Activated CD8-positive, alpha-beta memory T cell treated with anti-CD3 and anti-CD28 coated beads for 48 hours (primary cell): Measurements from ENCODE around the gene PTPN12.
"Not testable (repeated sequence)": the region's sequence is repeated elsewhere in the genome, so short reads cannot be mapped to it uniquely, and the experiment has no call there.

ENCODE experiments used
- DNase-seq, 3 experiments: peaks; one replicate each; pipeline ENCODE4 v3.0.0-alpha.2; 2020; ENCODE audit warnings: low read depth in 2 of 3, low spot score in 2 of 3

PTPN12 gene

GRCh38 chr7:77538281-77539212, 1.5 kb downstream of the PTPN12 start:
- no peak for DNase-seq

DNA sequence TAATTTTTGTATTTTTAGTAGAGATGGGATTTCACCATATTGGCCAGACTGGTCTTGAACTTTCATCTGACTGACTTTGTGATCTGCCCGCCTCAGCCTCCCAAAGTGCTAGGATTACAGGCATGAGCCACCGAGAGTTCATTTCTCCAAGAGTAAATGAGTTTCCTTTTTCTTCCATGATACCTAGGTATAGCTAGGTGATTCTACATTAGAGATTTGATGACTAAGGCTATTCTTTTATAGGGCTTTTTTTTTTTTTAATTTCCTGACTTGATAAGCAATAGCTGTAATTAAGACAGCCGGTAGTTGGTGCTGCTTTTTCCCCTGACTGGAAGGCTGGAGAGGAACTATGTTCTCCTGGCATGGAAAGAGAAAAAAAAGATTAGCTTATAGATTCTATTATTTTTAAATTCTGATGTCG, 3.3 kb downstream of the PTPN12 start:
- no peak for DNase-seq

DNA sequence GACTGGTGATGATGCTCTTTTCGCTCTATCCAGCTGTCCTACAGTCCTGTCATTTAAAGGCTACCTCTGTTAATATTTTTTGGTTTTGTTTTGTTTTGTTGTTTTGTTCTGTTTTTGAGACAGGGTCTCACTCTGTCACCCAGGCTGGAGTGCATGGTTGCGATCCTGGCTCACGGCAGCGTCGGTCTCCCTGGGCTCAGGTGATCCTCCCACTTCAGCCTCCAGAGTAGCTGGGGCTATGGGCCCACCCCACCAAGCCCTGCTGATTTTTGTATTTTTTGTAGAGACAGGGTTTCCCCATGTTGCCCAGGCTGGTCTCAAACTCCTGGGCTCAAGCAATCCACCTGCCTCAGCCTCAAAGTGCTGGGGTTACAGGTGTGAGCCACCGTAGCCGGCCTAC, 3.9 kb downstream of the PTPN12 start:
- not testable (repeated sequence) for DNase-seq

- no peak for DNase-seq
These were observed 5.3 kb downstream of the PTPN12 start for GRCh38 chr7:77542409-77542808.

GRCh38 chr7:77542895-77543294, 5.8 kb downstream of the PTPN12 start:
- DNase-seq = no peak

- no peak for DNase-seq
These were observed 6.8 kb downstream of the PTPN12 start for GRCh38 chr7:77543910-77544309.

- DNase-seq = no peak
These were observed 7.4 kb downstream of the PTPN12 start for GRCh38 chr7:77544518-77544917.

- DNase-seq = no peak
These were observed 11.1 kb downstream of the PTPN12 start for GRCh38 chr7:77548206-77548605.

DNA sequence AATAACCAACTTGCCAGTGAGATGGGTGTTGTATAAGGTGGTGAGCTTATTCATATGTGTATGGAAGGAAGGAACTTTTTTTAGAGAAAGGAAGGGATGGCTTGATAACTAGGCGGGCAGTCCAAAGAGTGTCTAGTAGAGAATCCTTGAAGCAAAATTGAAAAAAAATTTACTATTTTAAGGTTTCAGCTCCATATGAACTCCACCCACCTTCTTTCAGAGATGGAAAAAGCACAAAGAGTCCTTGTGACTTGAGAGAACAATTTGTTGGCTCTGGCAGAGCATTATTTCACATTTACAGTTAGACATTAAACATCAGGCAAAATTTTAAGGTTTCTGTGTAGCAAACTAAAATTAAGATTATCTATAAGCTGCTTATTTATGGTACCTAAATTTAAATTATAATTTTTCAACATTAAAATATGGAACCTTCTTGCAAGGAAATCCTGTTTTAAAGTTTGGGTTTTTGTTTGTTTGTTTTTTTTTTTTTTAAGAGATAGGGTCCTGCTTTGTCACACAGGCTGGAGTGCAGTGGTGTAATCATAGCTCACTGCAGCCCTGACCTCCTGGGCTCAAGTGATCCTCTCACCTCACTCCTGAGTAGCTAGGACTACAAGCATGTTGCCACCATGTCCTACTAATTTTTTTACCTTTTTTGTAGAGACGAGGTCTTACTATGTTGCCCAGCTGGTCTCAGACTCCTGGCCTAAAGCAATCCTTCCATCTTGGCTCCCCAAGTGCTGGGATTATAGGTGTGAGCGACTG, 12.2 kb downstream of the PTPN12 start:
- DNase-seq = no peak

DNA sequence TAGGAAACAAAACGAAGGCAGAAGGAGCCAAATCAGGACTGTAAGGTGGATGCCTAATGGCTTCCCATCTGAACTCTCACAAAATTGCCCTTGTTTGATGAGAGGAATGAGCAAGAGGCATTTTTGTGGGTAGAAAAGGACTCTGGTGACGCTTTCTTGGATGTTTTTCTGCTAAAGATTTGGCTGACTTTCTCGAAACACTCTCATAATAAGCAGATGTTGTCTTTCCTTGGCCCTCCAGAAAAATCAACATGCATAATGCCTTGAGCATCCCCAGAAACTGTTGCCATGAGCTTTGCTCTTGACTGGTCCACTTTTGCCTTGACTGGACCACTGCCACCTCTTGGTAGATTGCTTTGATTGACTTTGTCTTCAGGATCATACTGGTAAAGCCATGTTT, 13.5 kb downstream of the PTPN12 start:
- DNase-seq = no peak

DNA sequence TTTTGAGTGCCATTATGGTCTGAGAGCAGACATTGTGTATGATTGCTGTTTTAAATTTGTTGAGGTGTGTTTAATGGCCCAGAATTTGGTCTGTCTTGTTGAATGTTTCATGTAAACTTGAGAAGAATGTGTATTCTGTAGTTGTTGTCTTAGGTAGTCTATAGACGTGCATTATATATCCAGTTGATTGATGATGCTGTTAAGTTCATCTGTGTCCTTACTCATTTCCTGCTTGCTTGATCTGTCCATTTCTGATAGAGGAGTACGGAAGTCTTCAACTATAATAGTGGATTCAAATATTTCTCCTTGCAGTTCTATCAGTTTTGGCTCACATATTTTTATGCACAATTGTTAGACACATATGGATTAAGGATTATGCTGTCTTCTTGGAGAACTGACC, 16.0 kb downstream of the PTPN12 start:
- DNase-seq = no peak

- no peak for DNase-seq
These were observed 21.3 kb downstream of the PTPN12 start for GRCh38 chr7:77558284-77558967.

DNA sequence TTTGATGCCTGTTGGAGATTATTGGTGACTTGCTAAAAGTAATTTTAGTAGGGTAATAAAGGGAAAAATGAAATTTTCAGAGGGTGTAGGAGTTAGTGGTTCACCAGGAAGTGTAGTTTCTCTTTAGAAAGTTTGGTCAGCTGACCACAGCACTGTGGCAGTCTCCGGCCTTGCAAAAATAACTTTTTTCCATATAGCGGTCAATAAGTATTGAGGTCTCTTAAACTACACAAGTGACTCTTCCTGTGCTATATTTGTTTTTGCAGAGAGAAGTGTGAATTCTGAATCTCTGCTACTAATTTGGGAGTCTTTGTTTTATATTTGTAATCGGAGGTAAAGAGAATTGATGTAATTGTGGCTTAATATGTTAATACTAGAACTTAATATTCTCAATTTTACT, 24.3 kb downstream of the PTPN12 start:
- no peak for DNase-seq

GRCh38 chr7:77563275-77563674, 26.2 kb downstream of the PTPN12 start:
- DNase-seq = no peak

- no peak for DNase-seq
These were observed 28.8 kb downstream of the PTPN12 start for GRCh38 chr7:77565917-77566316.

- DNase-seq = no peak
These were observed 29.3 kb downstream of the PTPN12 start for GRCh38 chr7:77566421-77566820.

DNA sequence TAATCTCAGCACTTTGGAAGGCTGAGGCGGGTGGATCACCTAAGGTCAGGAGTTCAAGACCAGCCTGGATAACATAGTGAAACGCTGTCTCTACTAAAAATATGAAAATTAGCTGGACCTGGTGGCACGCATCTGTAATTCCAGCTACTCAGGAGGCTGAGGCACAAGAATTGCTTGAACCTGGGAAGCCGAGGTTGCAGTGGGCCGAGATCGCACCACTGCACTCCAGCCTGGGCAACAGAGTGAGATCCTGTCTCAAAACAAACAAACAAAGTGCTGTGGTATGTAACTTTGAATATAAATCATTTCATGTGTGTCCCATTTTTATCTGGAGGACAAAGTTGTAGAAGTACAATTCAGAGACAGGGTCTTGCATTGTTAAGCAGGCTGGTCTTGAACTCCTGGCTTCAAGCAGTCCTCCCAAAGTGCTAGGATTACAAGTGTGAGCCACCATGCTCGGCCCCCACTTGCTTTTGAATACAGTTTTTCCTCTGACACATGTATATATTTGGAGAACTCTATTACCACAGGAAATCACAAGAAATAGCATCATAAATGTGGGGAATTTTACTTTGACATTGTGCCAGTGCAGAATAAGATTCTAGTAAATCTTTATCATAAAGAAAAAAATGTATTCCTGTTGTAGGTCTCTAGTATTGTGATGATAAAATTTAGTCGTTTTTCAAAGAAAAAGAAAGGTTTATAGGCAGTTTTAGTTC, 32.6 kb downstream of the PTPN12 start:
- DNase-seq = no peak

DNA sequence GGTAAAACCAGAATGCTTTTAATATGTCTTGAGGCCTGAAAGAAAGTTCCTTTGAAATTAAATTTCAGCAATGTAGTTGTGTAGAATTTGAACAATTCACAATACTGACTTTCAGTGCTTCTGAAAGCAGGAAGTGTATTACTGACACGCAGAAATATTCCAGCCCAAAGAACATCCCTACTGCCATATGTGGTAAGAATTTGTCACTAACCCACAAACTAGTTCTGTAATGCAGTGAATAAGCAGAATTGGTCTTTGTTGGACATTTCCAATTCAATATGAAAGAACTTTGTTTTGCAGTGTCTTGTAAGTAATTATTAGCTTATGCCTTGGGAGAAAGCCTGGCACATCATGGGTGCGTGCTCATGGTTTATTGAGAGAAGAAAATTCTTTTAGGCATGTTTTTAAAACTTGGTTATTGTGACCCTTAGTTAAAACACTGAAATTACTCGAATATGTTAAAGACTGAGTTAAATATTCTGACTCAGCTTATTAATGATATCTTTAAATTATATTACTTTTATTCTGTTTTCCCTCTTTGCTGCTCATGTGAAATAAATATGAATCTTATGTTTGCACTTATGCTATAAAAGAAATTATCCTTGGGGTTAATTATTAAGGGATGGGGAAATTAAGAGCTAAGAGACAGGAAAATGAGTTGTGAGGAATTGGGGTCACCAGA, 33.4 kb downstream of the PTPN12 start:
- DNase-seq = no peak

DNA sequence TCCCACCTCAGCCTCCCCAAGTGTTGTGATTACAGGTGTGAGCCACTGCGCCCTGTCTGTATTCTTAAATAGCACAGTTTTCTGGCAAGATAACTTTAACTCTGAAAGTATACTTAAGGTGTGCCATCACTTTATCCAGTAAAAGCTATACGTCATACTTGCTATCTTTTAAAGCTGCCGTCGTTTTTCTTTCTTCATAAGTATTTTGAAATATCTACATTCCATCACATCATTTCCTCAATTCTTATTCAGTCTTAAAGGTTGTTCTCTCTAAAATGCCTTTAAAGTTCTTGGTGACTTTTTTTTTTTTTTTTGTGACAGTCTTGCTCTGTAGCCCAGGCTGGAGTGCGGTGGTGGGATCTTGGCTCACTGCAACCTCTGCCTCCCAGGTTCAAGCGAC, 34.7 kb downstream of the PTPN12 start:
- no peak for DNase-seq

GRCh38 chr7:77575187-77575586, 38.1 kb downstream of the PTPN12 start:
- DNase-seq = no peak
